Activated CD8-positive, alpha-beta T cell treated with anti-CD3 and anti-CD28 coated beads for 36 hours (primary cell): ENCODE measurements around the gene GPRIN2. TPM values are rescaled to one million over a fixed set of nuclear protein-coding genes. Genes with fewer than 3 reads are reported as not detected.

Experiments used
- ATAC-seq: fragments of 200-7000 bp; cut with Tn5 transposase; one replicate; pipeline ENCODE4 v1.10.0; 2021; ENCODE audit warnings: mild to moderate bottlenecking, moderate library complexity
- CTCF ChIA-PET: fragments of 350-600 bp; sonication (Branson Sonifier 250); formaldehyde crosslinking; loops from one replicate; lab custom pipeline; 2021; ENCODE audit warnings: antibody characterized with exemption; lab: Charles Lee
- POLR2A ChIA-PET: fragments of 350-600 bp; sonication (Branson Sonifier 250); formaldehyde crosslinking; loops from one replicate; lab custom pipeline; 2021; ENCODE audit warnings: antibody characterized with exemption; lab: Charles Lee
- DNase-seq: peaks from one replicate; pipeline ENCODE4 v3.0.0-alpha.2; 2020
- H3K27ac Mint-ChIP-seq: one replicate; pipeline ENCODE4 v1.8.0; 2021; ENCODE audit warnings: mild to moderate bottlenecking, mixed read lengths
- H3K27me3 Mint-ChIP-seq: one replicate; pipeline ENCODE4 v1.8.0; 2021; ENCODE audit warnings: mixed read lengths
- H3K36me3 Mint-ChIP-seq: one replicate; pipeline ENCODE4 v1.8.0; 2021; ENCODE audit warnings: low read depth, mixed read lengths
- H3K4me1 Mint-ChIP-seq: one replicate; pipeline ENCODE4 v1.8.0; 2021; ENCODE audit warnings: low read depth, mixed read lengths
- H3K4me3 Mint-ChIP-seq: one replicate; pipeline ENCODE4 v1.8.0; 2021; ENCODE audit warnings: mild to moderate bottlenecking, moderate library complexity, mixed read lengths
- H3K9me3 Mint-ChIP-seq: one replicate; pipeline ENCODE4 v1.8.0; 2021; ENCODE audit warnings: mixed read lengths
- CTCF ChIP-seq: fragments of 200-600 bp; IDR thresholded peaks from one replicate; pipeline ENCODE4 v1.8.0; 2022; ENCODE audit warnings: antibody characterized with exemption, mild to moderate bottlenecking
- intact Hi-C: fragments of 100-400 bp; cut with micrococcal nuclease; formaldehyde crosslinking; loops from one replicate; pipeline ENCODE4 v1.10.0; 2022
- total RNA-seq, 2 experiments: library from RNA; stranded (reverse); gene quantifications; one replicate each; pipeline ENCODE4 v1.2.3, GENCODE V29; 2021

Gene GPRIN2
- total RNA-seq, 2 experiments from 2014 or later, result not detected

DNA sequence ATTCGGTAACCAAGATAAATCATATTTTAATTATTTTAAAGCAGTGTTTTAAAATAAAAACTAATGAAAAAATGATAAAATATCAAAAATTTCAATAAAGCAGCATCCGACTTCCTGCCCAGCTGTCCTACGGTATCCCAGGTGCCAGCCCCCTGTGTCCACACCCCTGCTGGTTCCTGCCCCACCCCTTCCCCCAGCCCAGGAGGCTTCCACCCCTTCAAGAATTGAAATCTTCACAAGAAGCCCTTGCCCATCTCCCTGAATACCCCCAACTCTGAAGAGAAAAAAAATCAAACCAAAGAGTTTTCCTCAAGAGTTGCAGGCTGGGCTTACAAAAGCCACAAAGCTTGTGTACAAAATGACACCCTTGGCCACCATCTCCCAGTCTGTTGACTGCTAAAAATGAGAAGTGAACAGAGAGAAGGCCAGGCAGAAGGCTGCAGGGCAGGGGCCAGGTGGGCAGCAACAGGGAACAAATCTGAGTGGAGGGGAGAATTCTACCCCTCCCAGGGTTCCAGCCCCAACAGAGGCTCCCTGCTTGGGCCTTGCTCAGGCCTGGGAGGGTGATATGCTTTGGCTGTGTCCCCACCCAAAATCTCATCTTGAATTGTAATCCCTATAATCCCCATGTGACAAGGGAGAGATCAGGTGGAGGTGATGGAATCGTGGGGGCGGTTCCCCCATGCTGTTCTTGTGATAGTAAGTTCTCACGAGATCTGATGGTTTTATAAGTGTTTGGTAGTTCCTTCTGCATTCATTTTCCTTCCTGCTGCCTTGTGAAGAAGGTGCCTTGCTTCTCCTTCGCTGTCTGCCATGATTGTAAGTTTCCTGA is 14.5 kb downstream of the GPRIN2 start:
- no peak overlapping the region for H3K27ac Mint-ChIP-seq
- peak; percentile 1 for DNase-seq
- intact Hi-C loops, result no loop called here
- peaks cover 36% of the 10 kb centered on the region for H3K27me3 Mint-ChIP-seq
- no peaks in the 10 kb centered on the region for H3K36me3 Mint-ChIP-seq
- no peaks in the 10 kb centered on the region for H3K4me1 Mint-ChIP-seq
- POLR2A ChIA-PET, result no interaction called here
- TF ChIP-seq CTCF, result no peak
- ATAC-seq, result no peak
- CTCF ChIA-PET, result no interaction called here
- H3K9me3 Mint-ChIP-seq, result no peaks in the 10 kb centered on the region
- no peak overlapping the region for H3K4me3 Mint-ChIP-seq

- no peak for TF ChIP-seq CTCF
- H3K9me3 Mint-ChIP-seq, result no peaks in the 10 kb centered on the region
- no peak for ATAC-seq
Observed at GRCh38 chr10:46541017-46541661, 15.3 kb downstream of the GPRIN2 start.

DNA sequence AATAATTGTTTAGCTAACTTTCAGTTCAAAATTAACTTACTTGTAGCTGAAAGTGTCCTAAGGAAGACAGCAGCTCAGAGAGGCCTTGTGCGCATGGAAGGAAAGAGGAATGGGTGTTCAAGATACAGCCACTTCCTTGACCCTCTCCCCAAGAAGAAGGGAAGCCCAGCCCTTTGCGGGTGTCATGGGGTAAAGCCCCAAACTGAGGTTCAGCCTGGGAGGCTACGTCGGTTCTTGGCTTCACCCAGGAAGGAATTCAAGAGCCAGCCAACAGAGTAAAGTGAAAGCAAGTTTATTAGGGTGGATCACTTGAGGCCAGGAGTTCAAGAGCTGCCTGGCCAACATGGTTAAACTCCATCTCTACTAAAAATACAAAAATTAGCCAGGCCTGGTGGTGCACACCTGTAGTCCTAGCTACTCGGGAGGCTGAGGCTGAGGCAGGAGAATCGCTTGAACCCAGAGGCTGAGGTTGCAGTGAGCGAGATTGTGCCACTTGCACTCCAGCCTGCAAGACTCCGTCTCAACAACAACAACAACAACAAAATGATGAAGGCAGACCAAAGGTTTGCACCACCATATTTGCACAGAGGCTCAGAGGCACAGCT is 15.9 kb downstream of the GPRIN2 start:
- Mint-ChIP-seq H3K4me3 (no peak overlapping the region), H3K27me3 (peaks cover 42% of the 10 kb centered on the region), H3K36me3 (no peaks in the 10 kb centered on the region), H3K4me1 (no peaks in the 10 kb centered on the region), H3K9me3 (no peaks in the 10 kb centered on the region), H3K27ac (no peak overlapping the region)
- ChIA-PET POLR2A (no interaction called here), CTCF (interaction anchor here (1.0 kb wide), 1 partner anchor 15 kb away, joined by 4 read pairs; no protein-coding TSS in a partner anchor)
- ATAC-seq, result no peak
- no peak for TF ChIP-seq CTCF
- DNase-seq, result peak; percentile 0
- intact Hi-C loops, result no loop called here

More at GRCh38 chr10:46541017-46541661, 15.3 kb downstream of the GPRIN2 start:
- no peak overlapping the region for H3K4me3 Mint-ChIP-seq
- peaks cover 42% of the 10 kb centered on the region for H3K27me3 Mint-ChIP-seq
- intact Hi-C loops, result no loop called here
- no peaks in the 10 kb centered on the region for H3K36me3 Mint-ChIP-seq
- no peak overlapping the region for H3K27ac Mint-ChIP-seq
- no peaks in the 10 kb centered on the region for H3K4me1 Mint-ChIP-seq
- CTCF ChIA-PET, result interaction anchor here (1.0 kb wide), 1 partner anchor 14 kb away, joined by 4 read pairs; no protein-coding TSS in a partner anchor
- POLR2A ChIA-PET, result no interaction called here
- DNase-seq, result peak; percentile 5

DNA sequence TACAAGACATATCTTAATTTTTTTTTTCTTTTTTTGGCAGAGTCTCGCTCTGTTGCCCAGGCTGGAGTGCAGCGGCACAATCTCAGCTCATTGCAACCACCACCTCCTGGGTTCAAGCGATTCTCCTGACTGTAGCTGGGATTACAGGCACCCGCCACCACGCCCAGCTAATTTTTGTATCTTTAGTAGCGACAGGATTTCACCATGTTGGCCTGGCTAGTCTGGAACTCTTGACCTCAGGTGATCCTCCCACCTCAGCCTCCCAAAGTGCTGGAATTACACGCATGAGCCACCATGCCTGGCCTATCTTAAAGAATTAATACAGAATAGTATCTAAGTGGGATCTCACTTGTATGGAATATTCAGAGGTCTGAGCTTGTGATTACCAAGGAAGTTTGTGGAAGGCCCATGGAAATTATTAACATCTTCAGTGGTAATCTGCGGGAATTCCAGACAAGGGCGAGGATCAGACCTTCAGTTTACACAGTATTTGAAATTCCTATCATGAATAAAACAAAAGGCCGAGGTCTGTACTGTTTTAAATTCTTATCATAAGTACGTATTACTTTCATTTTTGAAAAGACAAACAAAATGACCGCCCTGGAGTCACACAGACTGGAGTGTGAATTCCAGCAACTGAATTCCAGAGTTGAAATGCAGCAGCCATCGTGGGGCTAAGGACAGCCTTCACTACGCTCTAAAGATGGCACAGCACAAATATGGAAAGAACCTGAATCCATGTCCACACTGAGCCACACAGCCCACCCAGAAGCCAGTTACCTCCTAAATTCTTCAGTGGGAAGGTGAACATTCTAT is 16.7 kb downstream of the GPRIN2 start:
- H3K27me3 Mint-ChIP-seq, result peaks cover 42% of the 10 kb centered on the region
- ChIA-PET CTCF (interaction anchor here (1.0 to 1.1 kb wide), 2 partner anchors 11 to 15 kb away, joined by 4 read pairs; no protein-coding TSS in a partner anchor), POLR2A (no interaction called here)
- DNase-seq (peak; percentile 1), ATAC-seq (no peak)
- no peaks in the 10 kb centered on the region for H3K36me3 Mint-ChIP-seq
- intact Hi-C loops, result no loop called here
- no peak overlapping the region for H3K27ac Mint-ChIP-seq
- no peaks in the 10 kb centered on the region for H3K9me3 Mint-ChIP-seq
- no peak for TF ChIP-seq CTCF
- H3K4me3 Mint-ChIP-seq, result no peak overlapping the region
- no peaks in the 10 kb centered on the region for H3K4me1 Mint-ChIP-seq
